Metanephros (tissue), 2 donors: ENCODE data around the gene PRKCI. TPM values are rescaled to one million over a fixed set of nuclear protein-coding genes. Genes with fewer than 3 reads are reported as not detected.

Source experiments
- small RNA-seq: library from RNA; depleted of rRNA; stranded (forward); fragments of <200 nt; gene quantifications from one replicate; pipeline ENCODE3, GENCODE V24; 2014; ENCODE audit warnings: low replicate concordance
- total RNA-seq: library from RNA; depleted of rRNA; stranded (reverse); fragments of >200 nt; gene quantifications from one replicate; pipeline ENCODE4 v1.2.3, GENCODE V29; 2014

The PRKCI gene
- total RNA-seq, result 64.1 TPM

DNA sequence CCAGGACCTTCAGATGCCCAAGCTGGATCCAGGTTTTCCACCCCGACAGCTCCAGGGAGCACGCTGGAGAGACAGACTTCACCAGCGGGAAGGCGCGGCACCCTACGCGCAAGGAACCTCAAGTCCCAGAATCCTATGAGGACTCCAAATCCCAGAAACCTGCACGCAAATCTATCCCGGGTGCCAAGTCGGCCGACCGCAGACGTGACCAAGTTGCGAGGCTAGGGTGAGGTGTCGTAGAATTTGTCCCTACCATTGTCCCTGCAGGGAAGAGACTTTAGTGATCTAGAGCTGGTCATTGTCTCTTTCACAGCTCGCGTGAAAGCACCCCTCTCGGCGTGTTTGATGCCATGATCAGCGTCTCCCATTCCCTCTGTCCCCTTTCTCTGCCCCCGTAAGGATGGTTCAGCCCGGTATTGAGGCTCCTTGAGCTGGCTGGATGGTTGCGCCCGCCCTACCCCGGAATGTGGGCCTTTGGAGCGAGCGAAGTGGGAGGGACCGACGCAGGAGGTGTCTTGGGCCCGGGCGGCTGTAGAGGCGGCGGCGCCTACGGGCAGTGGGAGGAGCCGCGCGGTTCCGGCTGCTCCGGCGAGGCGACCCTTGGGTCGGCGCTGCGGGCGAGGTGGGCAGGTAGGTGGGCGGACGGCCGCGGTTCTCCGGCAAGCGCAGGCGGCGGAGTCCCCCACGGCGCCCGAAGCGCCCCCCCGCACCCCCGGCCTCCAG is at the start of gene PRKCI:
Gene PRKCI (plus strand): TSS at position 501 of the 723 bp plus-strand sequence. CDS start 246 bp downstream, outside the sequence.

DNA sequence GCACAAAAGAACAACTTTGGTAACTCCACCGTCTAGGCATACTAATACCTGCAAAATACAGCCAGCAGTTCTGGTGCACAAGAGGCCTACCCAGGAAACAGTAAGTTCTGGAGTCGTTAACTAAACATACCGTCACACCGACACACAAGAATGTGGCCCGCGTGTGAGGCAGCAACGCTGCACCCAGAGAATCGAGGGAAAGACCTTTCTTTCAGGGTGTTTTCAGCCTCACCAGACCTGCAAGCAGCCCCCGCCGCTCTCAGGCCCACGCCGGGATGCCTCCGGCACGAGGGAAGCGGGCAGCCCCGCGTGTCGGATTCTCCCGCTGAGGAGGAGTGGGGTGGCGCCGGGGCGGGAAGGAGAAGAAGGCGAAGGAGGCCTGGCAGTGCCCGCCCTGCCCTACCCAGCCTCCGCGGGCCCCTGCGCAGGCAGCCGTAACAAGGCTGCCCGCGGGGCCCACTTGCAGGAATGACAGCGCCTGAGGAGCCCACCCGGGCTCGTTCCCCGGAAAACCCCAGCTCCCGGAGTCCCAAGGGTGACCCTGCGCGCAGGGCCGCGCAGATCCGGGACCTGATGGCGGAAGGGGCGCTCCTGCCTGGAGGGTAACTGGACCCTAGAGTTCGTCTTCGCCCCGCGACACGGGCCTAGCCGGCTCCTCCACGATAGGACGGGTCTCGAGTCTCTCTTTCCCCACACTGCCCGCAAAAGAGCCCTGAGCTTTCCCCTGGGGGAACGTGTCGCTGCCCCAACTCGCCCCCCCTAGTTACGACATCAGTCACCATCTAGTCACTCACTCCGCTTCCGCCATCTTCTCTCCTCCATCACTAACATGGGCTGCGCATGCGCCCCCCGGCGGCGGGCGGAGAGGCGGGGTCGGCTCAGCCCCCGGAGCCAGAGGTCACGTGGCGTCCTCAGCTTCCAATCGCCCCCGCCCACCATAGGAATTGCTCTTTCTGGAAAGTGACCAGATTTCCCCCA is 41.0 kb upstream of the PRKCI start, which contains the start of gene PHC3:
Gene PHC3 (minus strand): TSS at position 826 of the 978 bp plus-strand sequence. CDS start 18 bp downstream, at position 808.

Small RNA genes within 50 kb of the gene (small RNA-seq; reads per million reads assigned to genes)
- gene RF00019, result not detected

Other genes starting within 250 kb of the PRKCI start
- gene GPR160, start 184.4 kb upstream of the PRKCI start, total RNA-seq, result 25.9 TPM
- gene PHC3, start 40.7 kb upstream of the PRKCI start, total RNA-seq, result 70.4 TPM
- gene SKIL, start 135.3 kb downstream of the PRKCI start, total RNA-seq, result 73.5 TPM
- gene CLDN11, start 196.4 kb downstream of the PRKCI start, total RNA-seq, result 267 TPM